ENCODE results near the gene AMPD1.

Gene AMPD1

GRCh38 chr1:114719424-114719787, 24.1 kb upstream of the AMPD1 start:
- no peak overlapping the region for H3K27ac ChIP-seq (ENCODE audit: low read depth, low read length, severe bottlenecking)
- H3K9me3 ChIP-seq (ENCODE audit: control insufficient read depth, low read length): no peaks in the 10 kb centered on the region
- H3K4me1 ChIP-seq (ENCODE audit: control insufficient read depth, insufficient read depth, low read length, poor library complexity, severe bottlenecking): peaks cover 9% of the 10 kb centered on the region
- H3K4me3 ChIP-seq (ENCODE audit: extremely low read depth, insufficient read depth, low read length, poor library complexity, severe bottlenecking): no peak overlapping the region
- H3K36me3 ChIP-seq (ENCODE audit: control insufficient read depth, insufficient read depth, low read length): peaks cover 83% of the 10 kb centered on the region
- WGBS, 2 experiments (ENCODE audit: insufficient coverage in 2 of 2): 100% methylated on average over 2 of the region's 3 CpGs; no CpG with 5 or more reads in 1 of the 2 experiments

DNA sequence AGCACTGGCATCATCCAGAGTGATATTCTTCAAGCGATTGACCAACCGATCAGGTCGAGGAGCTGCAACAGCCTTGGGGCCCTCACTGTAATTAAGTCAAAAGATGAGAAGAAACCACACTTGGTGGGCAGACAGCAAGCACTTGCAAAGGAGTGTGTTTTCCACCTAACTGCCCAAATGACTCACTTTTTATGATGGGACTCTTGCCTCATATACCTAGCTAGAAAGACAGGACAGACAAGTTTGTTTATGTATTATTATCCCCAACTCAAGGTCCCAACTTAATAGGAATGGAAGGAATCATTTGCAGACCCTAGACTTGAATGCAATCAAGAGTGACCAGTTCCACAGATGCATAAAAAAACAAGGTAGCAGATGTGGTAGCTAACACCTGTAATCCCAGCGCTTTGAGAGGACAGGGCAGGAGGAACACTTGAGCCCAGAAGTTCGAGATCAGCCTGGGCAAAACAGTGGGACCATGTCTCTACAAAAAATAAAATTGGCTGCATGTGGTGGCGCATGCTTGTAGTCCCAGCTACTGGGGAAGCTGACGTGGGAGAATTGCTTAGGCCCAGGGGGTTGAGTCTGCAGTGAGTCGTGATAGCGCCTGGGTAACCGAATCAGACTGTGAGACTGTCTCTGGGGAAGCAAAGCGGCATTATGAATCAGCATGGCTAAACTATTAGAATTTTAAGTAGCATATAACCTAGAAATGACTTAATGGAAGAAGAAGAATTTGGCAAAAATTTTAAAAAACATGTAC, 23.5 kb upstream of the AMPD1 start:
- Histone ChIP-seq H3K4me1 (ENCODE audit: control insufficient read depth, insufficient read depth, low read length, poor library complexity, severe bottlenecking) (peaks cover 9% of the 10 kb centered on the region), H3K4me3 (ENCODE audit: extremely low read depth, insufficient read depth, low read length, poor library complexity, severe bottlenecking) (no peak overlapping the region), H3K27ac (ENCODE audit: low read depth, low read length, severe bottlenecking) (no peak overlapping the region), H3K9me3 (ENCODE audit: control insufficient read depth, low read length) (no peaks in the 10 kb centered on the region), H3K36me3 (ENCODE audit: control insufficient read depth, insufficient read depth, low read length) (peaks cover 81% of the 10 kb centered on the region)
- whole genome bisulfite sequencing, 2 experiments (ENCODE audit: insufficient coverage in 2 of 2): 93 to 98% methylated on average over 7 to 10 of the region's 11 CpGs

DNA sequence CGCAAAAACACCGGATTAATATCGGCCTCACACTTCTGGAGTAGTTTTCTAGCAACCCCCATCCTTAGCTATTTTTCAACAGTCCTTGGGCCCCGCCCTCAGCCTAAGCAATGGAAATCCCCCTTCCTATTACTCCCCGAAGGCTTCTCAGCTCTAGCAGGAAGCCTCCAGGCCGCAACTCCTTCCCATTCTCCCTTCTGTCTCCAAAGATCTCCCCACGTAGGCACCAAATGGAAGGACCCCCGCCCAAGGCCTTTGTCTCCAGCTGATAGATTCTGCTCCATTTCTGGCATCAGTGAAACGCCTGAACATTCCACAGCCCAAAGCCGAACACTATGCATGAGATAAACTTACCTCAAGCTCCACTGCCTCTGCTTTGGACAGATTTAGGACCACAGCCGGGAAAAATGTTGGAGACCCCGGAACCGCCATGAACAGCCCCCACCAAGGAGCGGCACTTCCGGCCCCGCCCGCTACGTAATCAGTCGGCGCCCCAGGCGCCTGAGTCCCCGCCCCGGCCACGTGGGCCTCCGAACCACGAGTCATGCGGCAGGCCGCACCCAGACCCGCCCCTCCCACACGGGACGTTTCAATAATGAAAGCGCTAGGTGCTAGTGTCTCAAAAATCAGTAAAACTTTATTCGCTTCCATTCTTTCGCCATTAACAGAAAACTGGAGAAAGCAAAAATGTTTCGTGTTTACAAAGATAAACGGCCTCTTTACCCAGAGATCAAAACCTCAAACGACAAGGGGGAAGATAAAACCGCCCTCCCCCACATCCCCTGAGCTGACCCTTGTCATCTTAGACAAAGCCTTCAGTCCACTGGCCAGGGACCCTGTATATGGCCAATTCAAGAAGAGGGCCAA, 21.2 kb upstream of the AMPD1 start, which contains the start of gene NRAS:
Gene NRAS, minus strand, starts transcription at position 468 of the 867 bp plus-strand sequence. CDS start 611 bp downstream, outside the sequence.
- peaks cover 81% of the 10 kb centered on the region for H3K36me3 ChIP-seq (ENCODE audit: control insufficient read depth, insufficient read depth, low read length)
- H3K27ac ChIP-seq (ENCODE audit: low read depth, low read length, severe bottlenecking): peak within 1 kb of the TSS; percentile 96
- peak within 1 kb of the TSS; percentile 93 for H3K4me3 ChIP-seq (ENCODE audit: extremely low read depth, insufficient read depth, low read length, poor library complexity, severe bottlenecking)
- H3K4me1 ChIP-seq (ENCODE audit: control insufficient read depth, insufficient read depth, low read length, poor library complexity, severe bottlenecking): peaks cover 9% of the 10 kb centered on the region
- no peaks in the 10 kb centered on the region for H3K9me3 ChIP-seq (ENCODE audit: control insufficient read depth, low read length)
- WGBS, 2 experiments (ENCODE audit: insufficient coverage in 2 of 2): 0 to 1% methylated on average over 18 to 34 of the region's 38 CpGs

DNA sequence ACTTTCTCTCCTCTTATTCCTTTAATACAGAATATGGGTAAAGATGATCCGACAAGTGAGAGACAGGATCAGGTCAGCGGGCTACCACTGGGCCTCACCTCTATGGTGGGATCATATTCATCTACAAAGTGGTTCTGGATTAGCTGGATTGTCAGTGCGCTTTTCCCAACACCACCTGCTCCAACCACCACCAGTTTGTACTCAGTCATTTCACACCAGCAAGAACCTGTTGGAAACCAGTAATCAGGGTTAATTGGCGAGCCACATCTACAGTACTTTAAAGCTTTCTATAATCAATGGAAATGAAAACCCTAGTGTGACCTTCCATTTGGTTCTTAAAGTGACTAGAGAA, 20.6 kb upstream of the AMPD1 start:
- peak overlapping the region; percentile 96 for H3K27ac ChIP-seq (ENCODE audit: low read depth, low read length, severe bottlenecking)
- H3K4me3 ChIP-seq (ENCODE audit: extremely low read depth, insufficient read depth, low read length, poor library complexity, severe bottlenecking): peak overlapping the region; percentile 93
- H3K4me1 ChIP-seq (ENCODE audit: control insufficient read depth, insufficient read depth, low read length, poor library complexity, severe bottlenecking): peaks cover 9% of the 10 kb centered on the region
- 20 to 29% methylated on average over 1 of the region's 4 CpGs for WGBS, 2 experiments (ENCODE audit: insufficient coverage in 2 of 2)
- H3K9me3 ChIP-seq (ENCODE audit: control insufficient read depth, low read length): no peaks in the 10 kb centered on the region
- H3K36me3 ChIP-seq (ENCODE audit: control insufficient read depth, insufficient read depth, low read length): peaks cover 81% of the 10 kb centered on the region

- Histone ChIP-seq H3K36me3 (ENCODE audit: control insufficient read depth, insufficient read depth, low read length) (peaks cover 78% of the 10 kb centered on the region), H3K9me3 (ENCODE audit: control insufficient read depth, low read length) (no peaks in the 10 kb centered on the region), H3K27ac (ENCODE audit: low read depth, low read length, severe bottlenecking) (no peak overlapping the region), H3K4me1 (ENCODE audit: control insufficient read depth, insufficient read depth, low read length, poor library complexity, severe bottlenecking) (peaks cover 9% of the 10 kb centered on the region), H3K4me3 (ENCODE audit: extremely low read depth, insufficient read depth, low read length, poor library complexity, severe bottlenecking) (no peak overlapping the region)
- WGBS, 2 experiments (ENCODE audit: insufficient coverage in 2 of 2): no CpG with 5 or more reads among the region's 4 CpGs
Observed at GRCh38 chr1:114712977-114713376, 17.6 kb upstream of the AMPD1 start.

- Histone ChIP-seq H3K4me1 (ENCODE audit: control insufficient read depth, insufficient read depth, low read length, poor library complexity, severe bottlenecking) (no peaks in the 10 kb centered on the region), H3K36me3 (ENCODE audit: control insufficient read depth, insufficient read depth, low read length) (peaks cover 93% of the 10 kb centered on the region), H3K27ac (ENCODE audit: low read depth, low read length, severe bottlenecking) (no peak overlapping the region), H3K9me3 (ENCODE audit: control insufficient read depth, low read length) (no peaks in the 10 kb centered on the region), H3K4me3 (ENCODE audit: extremely low read depth, insufficient read depth, low read length, poor library complexity, severe bottlenecking) (no peak overlapping the region)
- WGBS, 2 experiments (ENCODE audit: insufficient coverage in 2 of 2): 100% methylated on average over 2 of the region's 3 CpGs
Observed at GRCh38 chr1:114710360-114710759, 15.0 kb upstream of the AMPD1 start.

- no peak overlapping the region for H3K27ac ChIP-seq (ENCODE audit: low read depth, low read length, severe bottlenecking)
- H3K36me3 ChIP-seq (ENCODE audit: control insufficient read depth, insufficient read depth, low read length): peaks cover 70% of the 10 kb centered on the region
- no peaks in the 10 kb centered on the region for H3K9me3 ChIP-seq (ENCODE audit: control insufficient read depth, low read length)
- H3K4me3 ChIP-seq (ENCODE audit: extremely low read depth, insufficient read depth, low read length, poor library complexity, severe bottlenecking): no peak overlapping the region
- H3K4me1 ChIP-seq (ENCODE audit: control insufficient read depth, insufficient read depth, low read length, poor library complexity, severe bottlenecking): no peaks in the 10 kb centered on the region
- WGBS, 2 experiments (ENCODE audit: insufficient coverage in 2 of 2): 94 to 100% methylated on average over 2 of the region's 2 CpGs
Observed at GRCh38 chr1:114707604-114708003, 12.3 kb upstream of the AMPD1 start.

DNA sequence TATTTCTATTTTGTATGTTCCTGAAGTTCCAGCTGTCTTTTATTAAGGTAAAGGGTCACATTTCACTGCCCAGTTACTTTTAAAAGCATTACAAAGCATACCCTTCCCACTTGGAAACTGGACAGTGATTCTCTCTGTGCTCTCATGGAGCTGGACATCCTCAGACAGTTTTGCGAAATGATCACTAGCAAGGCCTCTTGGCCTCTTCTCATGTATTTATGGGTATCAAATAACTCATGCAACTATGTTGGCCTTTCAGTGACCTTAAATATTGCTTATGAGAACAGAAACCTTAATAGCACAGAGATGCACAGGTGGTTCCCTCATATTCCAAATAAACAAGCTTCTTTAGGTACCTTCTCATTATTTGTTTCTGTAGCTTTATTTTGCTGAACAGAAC, 7.9 kb upstream of the AMPD1 start:
- Histone ChIP-seq H3K36me3 (ENCODE audit: control insufficient read depth, insufficient read depth, low read length) (peaks cover 30% of the 10 kb centered on the region), H3K4me3 (ENCODE audit: extremely low read depth, insufficient read depth, low read length, poor library complexity, severe bottlenecking) (no peak overlapping the region), H3K4me1 (ENCODE audit: control insufficient read depth, insufficient read depth, low read length, poor library complexity, severe bottlenecking) (no peaks in the 10 kb centered on the region), H3K27ac (ENCODE audit: low read depth, low read length, severe bottlenecking) (no peak overlapping the region), H3K9me3 (ENCODE audit: control insufficient read depth, low read length) (no peaks in the 10 kb centered on the region)
- 100% methylated on average over 1 of the region's 1 CpG for WGBS, 2 experiments (ENCODE audit: insufficient coverage in 2 of 2)

GRCh38 chr1:114702737-114703136, 7.4 kb upstream of the AMPD1 start:
- 100% methylated on average over 2 of the region's 5 CpGs; no CpG with 5 or more reads in 1 of the 2 experiments for WGBS, 2 experiments (ENCODE audit: insufficient coverage in 2 of 2)
- Histone ChIP-seq H3K4me1 (ENCODE audit: control insufficient read depth, insufficient read depth, low read length, poor library complexity, severe bottlenecking) (no peaks in the 10 kb centered on the region), H3K4me3 (ENCODE audit: extremely low read depth, insufficient read depth, low read length, poor library complexity, severe bottlenecking) (no peak overlapping the region), H3K27ac (ENCODE audit: low read depth, low read length, severe bottlenecking) (no peak overlapping the region), H3K36me3 (ENCODE audit: control insufficient read depth, insufficient read depth, low read length) (peaks cover 26% of the 10 kb centered on the region), H3K9me3 (ENCODE audit: control insufficient read depth, low read length) (no peaks in the 10 kb centered on the region)

DNA sequence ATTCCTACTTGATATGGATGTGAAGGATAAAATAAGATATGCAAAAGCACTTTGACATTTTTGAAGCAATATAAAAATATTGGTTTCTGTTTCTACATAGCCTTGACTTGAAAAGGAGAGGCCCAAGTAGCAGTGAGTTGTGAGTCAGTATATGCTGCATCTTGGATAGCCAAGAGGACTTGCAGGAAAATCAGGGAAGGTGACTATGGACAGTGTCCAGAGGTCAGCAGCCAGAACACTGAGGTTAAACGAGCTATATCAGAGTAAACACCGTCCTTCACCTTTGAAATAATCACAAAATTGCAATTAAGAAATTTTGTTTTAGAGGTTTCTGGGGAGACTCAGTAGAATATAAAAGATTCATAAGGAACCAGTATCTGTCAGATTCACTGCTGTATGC, 6.6 kb upstream of the AMPD1 start:
- no peak overlapping the region for H3K27ac ChIP-seq (ENCODE audit: low read depth, low read length, severe bottlenecking)
- WGBS, 2 experiments (ENCODE audit: insufficient coverage in 2 of 2): no CpG with 5 or more reads among the region's 2 CpGs
- no peaks in the 10 kb centered on the region for H3K9me3 ChIP-seq (ENCODE audit: control insufficient read depth, low read length)
- no peaks in the 10 kb centered on the region for H3K4me1 ChIP-seq (ENCODE audit: control insufficient read depth, insufficient read depth, low read length, poor library complexity, severe bottlenecking)
- peaks cover 18% of the 10 kb centered on the region for H3K36me3 ChIP-seq (ENCODE audit: control insufficient read depth, insufficient read depth, low read length)
- H3K4me3 ChIP-seq (ENCODE audit: extremely low read depth, insufficient read depth, low read length, poor library complexity, severe bottlenecking): no peak overlapping the region

All from mesodermal cell (in vitro differentiated cells).